HG03378 (cell line): ENCODE data around the gene MYL5.
"Not testable (repeated sequence)": the region's sequence is repeated elsewhere in the genome, so short reads cannot be mapped to it uniquely, and the experiment has no call there.

Experiments used
- ATAC-seq: cut with Tn5 transposase; IDR thresholded peaks from one replicate; pipeline ENCODE4 v1.9.1; 2021; ENCODE audit warnings: mild to moderate bottlenecking, moderate library complexity; ENCODE audit not compliant: unreplicated experiment

Gene MYL5

GRCh38 chr4:656436-657337, 17.7 kb upstream of the MYL5 start:
- ATAC-seq: no peak

GRCh38 chr4:657338-657833, 17.0 kb upstream of the MYL5 start:
- ATAC-seq: no peak

GRCh38 chr4:657834-658667, 16.3 kb upstream of the MYL5 start:
- no peak for ATAC-seq

GRCh38 chr4:658681-659667, 15.4 kb upstream of the MYL5 start:
- no peak for ATAC-seq

GRCh38 chr4:659851-660250, 14.5 kb upstream of the MYL5 start:
- no peak for ATAC-seq

GRCh38 chr4:660401-660800, 13.9 kb upstream of the MYL5 start:
- ATAC-seq: no peak

GRCh38 chr4:661231-661630, 13.1 kb upstream of the MYL5 start:
- ATAC-seq: no peak

DNA sequence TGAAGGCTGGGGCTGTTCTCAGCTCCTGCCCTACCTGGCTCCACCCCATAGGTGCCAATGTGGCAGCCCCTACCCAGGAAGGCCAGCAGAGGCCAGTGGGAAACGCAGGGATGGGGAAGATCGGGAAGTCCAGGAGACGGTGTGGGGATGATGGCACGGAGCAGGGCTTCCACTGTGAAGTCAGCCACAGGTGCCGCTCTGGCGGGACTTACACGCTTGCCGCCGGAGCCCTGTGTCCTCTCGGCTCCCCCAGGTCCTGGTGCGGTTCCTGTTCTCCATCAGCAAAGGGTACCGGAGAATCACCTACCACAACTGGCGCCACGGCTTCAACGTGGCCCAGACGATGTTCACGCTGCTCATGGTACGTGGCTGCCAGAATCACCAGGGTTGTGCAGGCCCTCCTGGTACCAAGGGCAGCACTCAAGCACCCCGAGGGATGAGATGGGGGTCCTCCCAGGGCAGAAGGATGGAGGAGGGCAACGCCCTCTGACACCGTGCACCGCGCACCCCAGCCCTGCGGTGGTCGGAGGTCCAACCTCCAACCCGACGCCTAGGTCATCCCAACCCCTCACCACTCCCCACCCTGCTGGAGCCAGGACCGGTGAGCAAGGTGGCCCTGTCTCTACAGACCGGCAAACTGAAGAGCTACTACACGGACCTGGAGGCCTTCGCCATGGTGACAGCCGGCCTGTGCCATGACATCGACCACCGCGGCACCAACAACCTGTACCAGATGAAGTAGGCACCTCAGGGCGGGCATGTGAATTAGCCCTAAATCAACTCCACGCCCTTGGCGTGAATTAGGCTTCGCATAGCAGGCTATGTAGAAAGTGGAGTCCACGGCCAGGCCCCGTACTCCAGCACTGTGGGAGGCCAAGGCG, 12.2 kb upstream of the MYL5 start:
- ATAC-seq: no peak

GRCh38 chr4:663046-663437, 11.3 kb upstream of the MYL5 start:
- ATAC-seq: no peak

DNA sequence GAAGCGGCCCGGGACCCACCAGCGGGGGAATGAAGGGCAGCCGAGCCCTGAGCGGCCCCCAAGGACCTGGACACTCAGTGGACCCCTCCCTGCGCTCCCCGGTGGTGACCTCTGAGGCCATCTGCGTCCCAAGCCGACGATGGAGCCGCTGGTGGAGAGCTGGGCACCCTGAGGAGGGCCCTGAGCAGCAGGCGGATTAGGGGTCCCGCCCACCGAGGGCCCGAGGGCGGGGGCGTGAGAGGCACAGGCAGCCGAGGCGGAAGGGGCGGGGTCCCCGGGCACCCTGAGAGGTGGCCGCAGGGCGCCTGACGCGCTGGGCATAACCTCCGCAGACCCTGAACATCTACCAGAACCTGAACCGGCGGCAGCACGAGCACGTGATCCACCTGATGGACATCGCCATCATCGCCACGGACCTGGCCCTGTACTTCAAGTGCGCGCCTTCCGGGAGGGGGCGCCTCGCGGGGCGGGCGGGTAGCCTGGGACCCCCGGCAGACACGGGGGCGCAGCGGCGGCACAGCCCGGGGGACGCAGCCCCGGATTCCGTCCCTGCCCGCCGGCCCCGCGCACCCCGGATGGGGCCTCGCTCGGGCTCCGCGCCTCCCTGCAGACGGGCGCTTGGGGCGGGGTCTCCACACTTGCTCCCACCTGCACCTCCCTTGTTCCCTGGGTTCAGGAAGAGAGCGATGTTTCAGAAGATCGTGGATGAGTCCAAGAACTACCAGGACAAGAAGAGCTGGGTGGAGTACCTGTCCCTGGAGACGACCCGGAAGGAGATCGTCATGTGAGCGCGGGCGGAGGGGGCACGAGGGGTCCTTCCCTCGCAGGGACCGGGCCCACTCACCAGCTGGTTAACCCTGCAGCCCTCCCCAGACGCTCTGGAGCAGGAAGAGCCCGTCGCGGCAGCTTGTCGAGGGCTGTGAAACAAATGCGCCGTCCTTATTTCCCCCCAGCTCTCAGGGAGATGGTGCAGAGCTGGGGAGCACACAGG, 10.6 kb upstream of the MYL5 start:
- ATAC-seq: no peak

GRCh38 chr4:664713-665231, 9.6 kb upstream of the MYL5 start:
- no peak for ATAC-seq

DNA sequence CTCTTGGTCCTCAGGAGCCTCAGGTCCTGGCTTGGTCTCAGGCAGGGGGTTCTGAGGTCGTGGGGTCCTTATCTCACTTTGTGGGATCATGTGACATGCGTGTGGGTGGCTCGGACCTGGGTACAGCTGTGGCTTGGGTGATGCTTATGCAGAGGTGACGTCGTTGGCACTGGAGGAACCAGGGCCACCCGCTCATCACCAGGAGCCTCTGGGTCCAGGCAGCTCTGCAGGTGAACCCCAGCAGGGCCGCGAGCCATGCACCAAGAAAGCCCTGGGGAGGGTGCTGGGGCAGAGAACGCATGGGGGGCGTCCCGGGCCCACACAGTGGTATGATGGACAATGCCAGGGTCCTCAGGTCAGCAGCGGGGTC, 9.0 kb upstream of the MYL5 start:
- ATAC-seq: no peak

GRCh38 chr4:665751-666435, 8.4 kb upstream of the MYL5 start:
- no peak for ATAC-seq

GRCh38 chr4:666436-666810, 7.9 kb upstream of the MYL5 start:
- no peak for ATAC-seq

DNA sequence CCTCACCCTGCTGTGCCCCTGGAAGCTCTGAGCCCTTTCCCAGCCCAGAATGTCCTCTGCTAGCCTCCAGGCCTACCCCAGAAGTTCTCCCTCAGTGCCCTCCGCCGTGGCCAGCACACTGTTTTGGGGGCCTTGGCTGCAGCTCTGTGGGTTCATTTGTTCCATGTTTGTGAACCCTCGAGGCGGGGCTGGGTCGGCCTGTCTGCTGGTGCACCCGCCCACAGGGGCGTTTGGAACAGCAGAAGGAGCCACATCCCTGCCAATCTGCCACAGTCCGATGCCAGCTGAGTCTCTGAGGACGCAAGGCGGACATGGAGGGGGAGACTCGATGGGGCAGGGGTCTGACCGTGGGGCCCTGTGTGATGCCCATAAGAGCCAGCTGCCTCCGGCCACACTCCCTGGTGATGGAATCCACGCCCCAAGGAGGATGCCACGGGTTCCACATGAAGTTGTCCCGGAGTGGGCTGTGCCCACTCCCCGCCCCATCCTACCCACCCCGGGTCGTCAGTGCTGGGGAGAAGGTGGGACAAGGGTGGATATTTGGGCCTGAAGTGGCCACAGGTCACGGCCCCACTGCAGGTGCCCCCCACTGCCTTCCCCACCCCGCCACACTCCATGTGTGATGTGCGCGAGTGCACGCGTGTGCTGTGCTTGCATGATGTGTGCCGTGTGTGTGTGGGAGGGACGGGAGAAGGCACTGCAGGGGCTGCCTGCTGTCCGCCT, 7.4 kb upstream of the MYL5 start:
- no peak for ATAC-seq

DNA sequence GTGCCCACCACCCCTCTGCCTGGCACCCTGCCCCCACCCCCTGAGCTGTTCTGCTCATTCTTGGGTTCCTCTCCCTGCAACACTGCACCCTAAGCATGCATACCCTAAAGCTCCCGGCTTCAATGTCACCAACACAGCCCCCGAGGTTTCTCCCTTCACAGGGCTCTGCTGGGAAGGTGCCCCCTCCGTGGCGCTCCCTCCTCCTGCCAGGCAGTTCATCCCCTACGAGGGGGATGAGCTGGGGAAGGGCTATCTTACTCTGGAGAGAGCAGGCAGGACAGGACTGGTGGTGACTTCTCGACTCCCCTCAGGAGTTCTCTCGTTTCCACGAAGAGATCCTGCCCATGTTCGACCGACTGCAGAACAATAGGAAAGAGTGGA, 6.8 kb upstream of the MYL5 start:
- no peak for ATAC-seq

- not testable (repeated sequence) for ATAC-seq
Observed at GRCh38 chr4:668219-668618, 6.1 kb upstream of the MYL5 start.
